NCI-H2196 (cell line): ENCODE measurements around the gene MACROH2A2.
A peak's percentile ranks its signal among the peaks of the same experiment; 100 is the strongest.
"Not testable (repeated sequence)": the region's sequence is repeated elsewhere in the genome, so short reads cannot be mapped to it uniquely, and the experiment has no call there.

Experiments
- DNase-seq: peaks from one replicate; lab custom pipeline; 2025; ENCODE audit not compliant: unreplicated experiment; lab: John Stamatoyannopoulos, UW

The MACROH2A2 gene

GRCh38 chr10:70097459-70097858 is 44.8 kb downstream of the MACROH2A2 start:
- no peak for DNase-seq

GRCh38 chr10:70098271-70098670 is 45.6 kb downstream of the MACROH2A2 start:
- DNase-seq, result no peak

- DNase-seq, result not testable (repeated sequence)
Measured at GRCh38 chr10:70101068-70101562, 48.5 kb downstream of the MACROH2A2 start.

- no peak for DNase-seq
Measured at GRCh38 chr10:70101668-70102067, 49.0 kb downstream of the MACROH2A2 start.

GRCh38 chr10:70106958-70107791 is 54.5 kb downstream of the MACROH2A2 start:
- no peak for DNase-seq

GRCh38 chr10:70109064-70109729 is 56.6 kb downstream of the MACROH2A2 start:
- no peak for DNase-seq

GRCh38 chr10:70111496-70111895 is 58.9 kb downstream of the MACROH2A2 start:
- DNase-seq, result no peak

GRCh38 chr10:70112071-70112470 is 59.4 kb downstream of the MACROH2A2 start:
- no peak for DNase-seq

- no peak for DNase-seq
Measured at GRCh38 chr10:70114902-70115301, 62.3 kb downstream of the MACROH2A2 start.

- peak; percentile 13 for DNase-seq
Measured at GRCh38 chr10:70115948-70116682, 63.5 kb downstream of the MACROH2A2 start.

- no peak for DNase-seq
Measured at GRCh38 chr10:70117646-70118045, 65.0 kb downstream of the MACROH2A2 start.

- DNase-seq, result no peak
Measured at GRCh38 chr10:70118196-70118595, 65.5 kb downstream of the MACROH2A2 start.

GRCh38 chr10:70119197-70119596 is 66.6 kb downstream of the MACROH2A2 start:
- DNase-seq, result no peak

GRCh38 chr10:70119623-70120022 is 67.0 kb downstream of the MACROH2A2 start:
- no peak for DNase-seq

- DNase-seq, result no peak
Measured at GRCh38 chr10:70120417-70120816, 67.8 kb downstream of the MACROH2A2 start.

GRCh38 chr10:70121281-70121949 is 68.8 kb downstream of the MACROH2A2 start:
- DNase-seq, result no peak

GRCh38 chr10:70122742-70123141 is 70.1 kb downstream of the MACROH2A2 start:
- DNase-seq, result no peak

- DNase-seq, result not testable (repeated sequence)
Measured at GRCh38 chr10:70123166-70123565, 70.5 kb downstream of the MACROH2A2 start.

- DNase-seq, result no peak
Measured at GRCh38 chr10:70123817-70124216, 71.2 kb downstream of the MACROH2A2 start.

- no peak for DNase-seq
Measured at GRCh38 chr10:70124415-70124814, 71.8 kb downstream of the MACROH2A2 start.

GRCh38 chr10:70124918-70125317 is 72.3 kb downstream of the MACROH2A2 start:
- DNase-seq, result no peak
